ENCODE data around the gene FUT1.

- TF ChIP-seq POLR2AphosphoS5 (IDR thresholded peaks at IDR 0.05): no peak
- TF ChIP-seq CTCF (IDR thresholded peaks at IDR 0.05): no peak
- TF ChIP-seq POLR2A (IDR thresholded peaks at IDR 0.05): no peak
- no peak for TF ChIP-seq EP300 (IDR thresholded peaks at IDR 0.05; ENCODE audit: low read depth)
These were observed 47.2 kb upstream of the FUT1 start for GRCh38 chr19:48799358-48800300.
